Fibroblast of skin of back (primary cell): ENCODE results near the gene IFNA2. TPM values are rescaled to one million over a fixed set of nuclear protein-coding genes. Genes with fewer than 3 reads are reported as not detected.
A peak's percentile ranks its signal among the peaks of the same experiment; 100 is the strongest.
"Not testable (repeated sequence)": the region's sequence is repeated elsewhere in the genome, so short reads cannot be mapped to it uniquely, and the experiment has no call there.

Experiments
- DNase-seq: peaks from one replicate; pipeline ENCODE4 v3.0.0-alpha.2; 2013
- polyA plus RNA-seq, 2 experiments: library from polyadenylated mRNA; unstranded; fragments of 120-200 nt; gene quantifications; one replicate each; pipeline ENCODE4 v1.2.1, GENCODE V29; 2013; ENCODE audit not compliant: insufficient read length in 2 of 2

Gene IFNA2
- not detected for polyA plus RNA-seq (2013, experiment 1 of 2; ENCODE audit: insufficient read length)
- polyA plus RNA-seq (2013, experiment 2 of 2; ENCODE audit: insufficient read length) = not detected

DNA sequence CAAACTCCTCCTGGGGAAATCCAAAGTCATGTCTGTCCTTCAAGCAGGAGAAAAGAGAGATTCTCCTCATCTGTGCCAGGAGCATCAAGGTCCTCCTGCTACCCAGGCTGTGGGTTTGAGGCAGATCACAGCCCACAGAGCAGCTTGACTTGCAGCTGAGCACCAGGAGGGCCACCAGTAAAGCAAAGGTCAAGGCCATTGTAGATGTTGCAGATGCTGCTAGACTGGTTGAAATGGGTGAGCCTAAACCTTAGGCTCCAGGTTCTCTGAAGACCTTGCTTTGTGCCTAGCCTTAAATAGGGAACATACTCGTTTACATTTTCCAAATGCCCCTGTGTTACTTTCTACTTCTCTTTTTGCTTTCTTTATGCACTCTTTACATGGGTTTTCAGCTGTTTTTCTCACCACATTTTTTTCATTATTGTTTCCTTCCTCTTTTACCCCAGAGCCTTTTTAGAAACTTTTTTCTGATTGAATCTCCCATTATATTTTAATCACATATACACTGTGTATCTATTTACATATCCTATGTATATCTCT is at the start of gene IFNA2:
Gene IFNA2 (minus strand): TSS at position 268 of the 540 bp plus-strand sequence. CDS start 69 bp downstream, at position 199.
- no peak for DNase-seq

DNA sequence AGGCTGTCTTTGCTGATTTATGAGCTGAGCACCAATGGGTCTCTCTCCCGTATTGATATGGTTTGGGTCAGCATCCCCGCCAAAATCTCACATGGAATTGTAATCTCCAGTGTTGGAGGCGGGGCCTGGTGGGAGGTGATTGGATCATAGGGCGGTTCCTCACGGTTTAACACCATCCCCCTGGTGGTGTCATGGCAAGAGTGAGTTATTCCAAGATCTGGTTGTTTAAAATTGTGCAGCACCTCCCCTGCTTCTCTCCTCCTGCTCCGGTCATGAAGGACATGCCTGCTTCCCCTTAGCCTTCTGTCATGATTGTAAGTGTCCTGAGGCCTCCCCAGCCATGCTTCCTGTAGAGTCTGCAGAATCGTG is 49.8 kb upstream of the IFNA2 start:
- not testable (repeated sequence) for DNase-seq

DNA sequence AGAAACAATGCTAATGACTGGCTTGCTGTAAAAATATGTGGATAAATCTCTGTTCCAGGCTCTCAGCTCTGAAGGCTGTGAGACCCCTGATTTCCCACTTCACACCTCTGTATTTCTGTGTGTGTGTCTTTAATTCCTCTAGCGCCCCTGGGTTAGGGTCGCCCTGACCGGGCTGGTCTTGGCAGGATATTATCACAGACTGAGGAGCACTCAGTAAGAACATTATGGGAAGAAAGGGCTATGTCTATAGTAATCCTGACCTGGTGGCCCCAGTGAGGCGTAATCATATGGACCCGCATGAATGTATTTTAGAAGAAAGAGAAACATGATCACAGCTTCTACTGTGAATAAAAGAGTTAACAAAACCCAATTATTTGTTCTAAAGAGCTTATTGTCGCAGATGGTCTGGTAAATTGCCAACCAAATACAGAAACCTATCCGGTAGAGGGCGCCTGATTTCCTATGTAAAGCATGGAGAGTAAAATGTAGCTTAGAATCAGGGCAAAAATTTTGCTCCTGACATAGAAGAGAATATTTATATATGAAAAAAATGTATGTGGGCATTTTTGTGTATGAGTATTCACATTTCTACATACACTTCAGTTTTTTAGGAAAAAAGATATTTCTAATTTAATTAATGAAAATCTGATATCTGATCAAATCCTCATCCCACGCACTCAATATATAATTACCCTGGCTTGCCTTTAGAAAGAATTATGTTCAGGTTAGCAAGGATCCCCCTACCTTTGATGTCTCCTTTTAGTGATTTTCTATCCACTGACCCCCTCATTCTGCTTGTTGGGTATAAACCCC is 49.2 kb upstream of the IFNA2 start:
- peak; percentile 66 for DNase-seq

DNA sequence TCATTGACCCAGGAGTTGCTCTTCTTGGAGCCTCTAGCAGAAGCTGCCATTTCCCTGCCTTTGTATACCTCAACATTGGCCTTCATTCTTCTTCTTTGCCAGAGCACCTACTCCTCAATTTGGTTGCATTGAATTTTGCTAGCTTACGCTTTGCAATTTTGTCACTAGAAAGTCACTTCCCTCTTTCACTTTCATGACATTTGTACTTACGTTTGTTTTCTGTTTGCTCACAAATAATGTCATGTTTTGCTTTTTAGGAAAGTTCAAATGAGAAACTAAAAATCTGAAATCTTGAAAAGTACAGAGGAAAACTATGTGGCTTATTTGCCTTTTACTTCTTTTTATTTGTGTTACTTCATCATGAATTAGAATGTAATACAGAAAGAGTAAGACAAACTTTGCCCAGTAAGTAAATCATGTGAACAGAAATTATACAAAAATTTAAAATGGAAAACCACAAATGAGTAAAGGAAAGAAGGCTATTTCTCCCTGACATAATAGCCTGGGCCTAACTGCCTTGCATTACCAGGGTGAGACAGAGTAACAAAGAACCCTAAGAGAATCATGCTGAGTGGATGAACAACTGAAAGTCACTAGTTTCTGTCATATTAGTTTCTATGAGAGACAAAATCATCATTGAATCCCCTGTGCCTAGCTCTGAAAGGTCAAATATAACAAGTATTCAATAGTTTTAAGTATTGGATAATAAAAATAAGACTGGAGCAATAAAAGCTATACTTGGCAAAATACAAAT is 47.7 kb upstream of the IFNA2 start:
- no peak for DNase-seq

DNA sequence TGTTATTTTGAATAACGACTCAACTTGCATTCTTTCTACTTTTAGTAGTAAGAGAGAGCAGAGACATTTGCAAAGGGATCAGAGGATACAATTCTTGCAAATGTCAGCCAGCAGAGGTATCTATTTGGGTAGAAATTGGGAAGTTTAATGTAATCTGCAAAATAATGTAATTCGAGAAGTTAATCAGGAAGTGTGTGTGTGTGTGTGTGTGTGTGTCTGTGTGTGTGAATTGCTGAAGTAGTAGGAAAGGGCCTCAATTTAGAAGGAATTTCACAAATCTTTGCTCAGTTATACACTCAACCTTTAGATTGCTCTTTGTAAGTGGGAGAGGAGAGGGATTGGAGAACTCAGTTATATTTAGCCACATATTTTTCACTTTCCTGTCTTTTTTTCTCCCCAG is 44.0 kb upstream of the IFNA2 start:
- DNase-seq = no peak

DNA sequence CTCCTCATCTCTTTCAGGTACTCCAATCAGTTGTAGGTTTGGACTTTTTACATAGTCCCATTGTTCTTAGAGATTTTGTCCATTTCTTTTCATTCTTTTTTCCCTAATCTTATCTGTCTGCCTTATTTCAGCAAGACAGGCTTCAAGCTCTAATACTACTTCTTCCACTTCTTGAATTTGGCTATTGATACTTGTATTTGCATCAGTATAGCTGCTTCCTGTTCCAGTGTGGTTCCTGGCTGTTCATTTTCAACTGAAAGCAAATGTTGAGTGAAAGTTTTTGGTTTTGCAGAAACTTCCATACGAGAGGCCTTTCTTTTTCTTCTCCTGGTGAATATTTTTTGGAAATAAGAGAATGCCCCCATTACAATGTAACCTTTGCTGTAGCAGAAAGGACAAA is 43.0 kb upstream of the IFNA2 start:
- DNase-seq = no peak

DNA sequence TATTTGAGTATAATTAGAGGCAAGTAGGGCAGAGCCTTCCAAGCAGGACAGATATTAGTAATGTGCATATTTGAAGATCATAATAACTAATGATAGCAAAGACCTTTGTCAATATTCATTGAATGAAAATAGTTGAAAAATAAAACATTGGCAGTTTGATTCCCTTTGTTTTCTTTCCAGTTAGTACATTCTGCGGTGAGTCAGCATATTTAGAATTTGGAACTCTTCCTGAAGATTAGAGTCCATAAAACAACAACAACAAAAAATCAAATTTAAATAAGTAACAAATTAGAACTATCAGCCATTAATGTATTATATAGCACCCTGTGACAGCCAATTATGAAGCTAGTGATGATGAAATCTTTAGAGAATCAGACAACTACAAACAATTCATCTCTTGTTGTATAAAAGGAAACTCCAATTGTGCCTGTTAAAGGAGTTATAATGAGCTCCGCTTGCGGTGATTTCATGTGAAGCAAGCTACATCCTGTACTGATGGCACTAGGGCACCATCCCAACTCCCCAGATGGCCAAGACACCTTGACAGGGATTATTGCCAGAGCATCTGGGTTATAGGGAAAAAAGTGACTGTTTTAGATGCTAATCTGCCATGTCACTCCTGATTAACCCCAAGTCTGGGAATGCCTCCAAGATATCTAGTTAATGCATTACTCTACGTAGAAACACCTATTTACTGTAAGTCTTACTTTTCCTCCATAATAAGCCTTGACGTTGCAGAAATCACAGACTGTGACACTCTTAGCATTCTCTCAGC is 30.5 kb upstream of the IFNA2 start:
- no peak for DNase-seq

DNA sequence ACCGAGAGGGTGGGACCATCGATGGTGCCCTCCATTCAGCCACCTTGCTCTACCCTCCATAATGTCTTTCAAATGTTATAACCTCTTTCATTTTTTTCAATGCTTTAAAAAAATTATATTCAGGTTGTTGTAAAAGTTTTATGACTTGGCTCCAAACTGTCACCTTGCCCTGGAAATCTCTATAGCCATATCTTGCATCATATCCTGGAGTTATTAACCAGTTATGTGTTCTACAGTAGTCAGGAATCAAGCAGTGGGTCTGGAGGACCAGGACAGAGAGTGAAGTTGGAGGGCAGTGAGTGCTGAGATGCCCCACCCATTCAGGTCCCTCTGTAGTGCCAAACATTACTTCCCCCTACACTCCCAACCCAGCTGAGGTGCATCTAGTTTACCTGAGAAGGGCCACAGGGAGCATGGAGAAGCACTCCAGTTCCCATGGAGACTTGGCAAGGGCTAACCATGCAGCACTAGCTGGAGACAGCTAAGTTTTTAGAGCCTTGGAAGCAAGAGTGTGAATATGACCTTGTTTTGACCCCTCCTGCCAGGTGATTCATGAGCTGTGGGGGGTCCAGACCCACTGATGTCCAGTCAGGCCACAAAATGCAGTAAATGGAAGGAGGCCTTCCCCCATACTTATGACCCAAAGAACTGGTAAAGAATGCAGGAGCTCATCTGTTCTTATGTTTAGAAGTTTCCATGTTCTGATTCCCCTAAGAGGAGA is 29.2 kb upstream of the IFNA2 start:
- no peak for DNase-seq

DNA sequence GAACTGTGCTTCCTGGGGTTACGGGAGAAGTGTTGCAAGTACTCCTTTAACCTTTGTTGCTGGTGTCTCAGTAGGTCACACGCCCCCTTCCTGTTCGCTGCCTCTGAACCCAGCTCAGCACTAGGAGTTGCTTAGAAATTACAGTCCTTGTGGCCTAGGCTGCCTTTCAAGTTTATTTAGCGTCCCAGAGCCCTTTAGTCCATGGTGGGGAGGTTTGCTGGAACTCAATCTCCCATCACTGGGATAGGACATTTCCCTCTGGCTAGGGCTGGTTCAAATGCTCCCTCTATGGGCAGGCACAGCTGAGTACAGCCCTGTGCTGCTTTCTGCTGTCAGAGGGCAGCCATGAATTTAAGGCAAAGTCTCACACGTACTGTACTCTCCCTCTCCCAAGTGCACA is 28.4 kb upstream of the IFNA2 start:
- no peak for DNase-seq

DNA sequence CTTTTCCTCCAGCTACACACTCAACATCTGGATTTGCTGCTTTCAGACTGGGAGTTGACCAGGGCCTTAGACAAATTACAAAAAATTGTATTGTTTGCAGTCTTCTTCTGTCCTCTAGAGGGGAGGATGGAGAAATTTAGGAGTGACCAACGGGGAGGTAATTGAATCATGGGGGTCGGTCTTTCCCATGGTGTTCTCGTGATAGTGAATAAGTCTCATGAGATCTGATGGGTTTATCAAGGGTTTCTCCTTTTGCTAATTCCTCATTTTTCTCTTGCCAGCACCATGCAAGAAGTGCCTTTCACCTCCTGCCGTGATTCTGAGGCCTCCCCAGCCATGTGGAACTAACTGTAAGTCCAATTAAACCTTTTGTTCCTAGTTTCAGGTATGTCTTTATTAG is 28.0 kb upstream of the IFNA2 start:
- no peak for DNase-seq

DNA sequence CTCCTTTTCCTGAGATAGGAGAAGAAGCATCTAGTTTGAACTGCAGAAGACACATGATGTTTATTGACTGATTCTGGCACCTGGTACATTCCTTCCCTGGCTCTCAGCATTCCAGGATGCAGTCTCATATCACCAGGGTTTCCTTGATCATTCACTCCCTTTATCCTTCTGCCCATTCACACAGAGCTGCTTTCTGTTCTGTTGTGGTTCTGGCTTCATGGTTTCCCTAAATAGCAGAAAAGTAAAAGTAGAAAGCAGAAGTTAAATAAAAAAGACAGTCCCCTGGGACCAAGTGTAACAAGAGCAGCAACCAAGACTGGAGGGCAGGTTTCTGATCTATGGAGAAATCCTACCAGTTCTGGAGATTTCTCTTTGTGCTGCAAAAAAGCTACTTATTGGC is 26.9 kb upstream of the IFNA2 start:
- no peak for DNase-seq

DNA sequence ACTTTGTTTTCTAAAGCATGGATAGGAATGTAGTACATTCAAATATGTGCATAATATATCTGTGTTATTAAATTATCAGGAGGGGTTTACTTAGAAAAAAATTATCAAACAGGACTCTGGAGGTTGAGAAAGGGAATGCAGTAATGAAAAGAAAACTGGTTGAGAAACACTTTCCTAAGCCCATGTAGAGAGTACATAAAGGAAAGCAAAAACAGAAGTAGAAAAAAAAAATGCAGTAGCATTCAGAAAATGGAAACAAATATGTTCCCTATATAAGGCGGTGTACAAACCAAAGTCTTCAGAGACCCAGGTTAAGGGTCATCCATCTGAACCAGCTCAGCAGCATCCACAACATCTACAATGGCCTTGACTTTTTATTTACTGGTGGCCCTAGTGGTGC is 23.6 kb upstream of the IFNA2 start, which contains the start of gene IFNA8:
Gene IFNA8 (plus strand): TSS at position 301 of the 400 bp plus-strand sequence. CDS start 60 bp downstream, at position 361.
- no peak for DNase-seq

DNA sequence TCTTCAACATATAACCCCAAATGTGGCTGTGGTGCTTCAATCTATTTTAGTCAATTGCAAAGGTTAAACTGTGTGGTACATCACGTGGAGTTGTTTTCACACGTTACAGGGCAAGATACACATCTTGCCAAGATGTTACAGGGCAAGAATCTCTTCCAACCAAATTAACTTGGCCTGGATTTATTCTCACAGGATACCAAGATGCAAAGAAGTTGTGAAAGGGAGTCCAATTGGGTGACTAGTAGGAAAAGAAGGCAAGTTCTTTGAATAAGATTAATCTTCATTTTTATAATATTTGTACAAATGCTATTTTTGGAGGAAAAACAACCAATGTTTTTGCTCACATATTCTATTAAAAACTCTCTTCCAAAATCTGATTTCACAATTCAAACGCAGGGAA is 18.9 kb upstream of the IFNA2 start:
- DNase-seq = peak; percentile 13

DNA sequence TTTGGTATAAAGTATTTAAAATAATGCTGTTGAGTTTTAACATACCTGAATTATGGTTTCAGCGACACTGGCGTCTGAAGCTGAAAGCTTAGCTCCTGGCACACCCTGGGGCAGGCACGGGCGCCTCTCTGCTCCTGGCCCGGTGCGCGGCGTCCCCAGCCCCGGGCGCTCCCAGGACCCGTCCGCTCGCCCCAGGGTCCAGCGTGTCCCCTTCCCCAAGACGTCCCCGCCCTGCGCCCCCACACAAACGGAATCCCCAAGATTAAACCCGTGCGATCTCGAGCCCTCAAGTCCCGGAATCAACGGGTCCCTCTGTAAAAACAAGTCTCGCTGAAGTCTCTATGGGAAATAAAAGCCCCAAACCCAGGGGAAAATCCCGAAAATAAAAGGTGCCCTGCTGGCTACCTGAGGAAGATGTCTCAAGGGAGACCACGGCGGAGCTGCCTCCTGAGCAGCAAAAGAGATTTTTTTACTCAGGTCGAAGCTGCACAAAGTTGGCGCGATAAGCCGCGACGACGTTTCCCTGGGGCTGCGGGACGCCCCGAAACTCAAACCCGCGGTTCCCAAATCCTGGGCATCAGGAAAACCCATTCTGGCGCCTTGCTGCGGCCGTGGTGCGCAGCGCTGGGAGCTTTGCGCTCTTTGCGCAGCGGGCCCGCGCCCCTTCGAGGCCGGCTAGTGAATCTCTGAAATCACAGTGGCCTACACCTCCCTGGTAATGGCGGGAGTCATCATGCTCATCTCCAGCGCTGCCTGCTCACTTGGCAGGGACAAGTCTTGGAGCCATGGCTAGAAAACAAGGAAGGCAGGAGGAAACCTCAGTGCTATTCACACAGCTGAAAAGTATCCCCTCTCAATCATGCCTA is 17.4 kb upstream of the IFNA2 start:
- no peak for DNase-seq

DNA sequence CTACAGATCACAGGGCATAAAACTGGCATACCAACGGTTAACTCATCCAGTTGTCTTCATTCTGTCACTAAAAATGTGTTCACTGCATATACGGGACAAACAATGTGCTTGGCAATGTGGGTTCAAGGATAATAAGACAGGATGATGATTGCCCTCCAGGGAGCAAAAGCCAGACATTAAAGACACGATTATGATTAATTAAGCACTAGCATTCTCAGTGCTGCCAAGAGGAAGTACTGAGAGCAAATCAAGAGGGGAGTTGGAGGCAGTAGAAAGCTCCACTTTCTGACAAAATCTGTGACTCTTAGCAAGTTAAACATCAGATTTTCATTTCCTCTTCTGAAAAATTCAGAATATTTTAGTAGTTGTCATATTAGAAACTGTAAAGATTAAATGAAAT is 14.8 kb upstream of the IFNA2 start:
- DNase-seq = no peak

DNA sequence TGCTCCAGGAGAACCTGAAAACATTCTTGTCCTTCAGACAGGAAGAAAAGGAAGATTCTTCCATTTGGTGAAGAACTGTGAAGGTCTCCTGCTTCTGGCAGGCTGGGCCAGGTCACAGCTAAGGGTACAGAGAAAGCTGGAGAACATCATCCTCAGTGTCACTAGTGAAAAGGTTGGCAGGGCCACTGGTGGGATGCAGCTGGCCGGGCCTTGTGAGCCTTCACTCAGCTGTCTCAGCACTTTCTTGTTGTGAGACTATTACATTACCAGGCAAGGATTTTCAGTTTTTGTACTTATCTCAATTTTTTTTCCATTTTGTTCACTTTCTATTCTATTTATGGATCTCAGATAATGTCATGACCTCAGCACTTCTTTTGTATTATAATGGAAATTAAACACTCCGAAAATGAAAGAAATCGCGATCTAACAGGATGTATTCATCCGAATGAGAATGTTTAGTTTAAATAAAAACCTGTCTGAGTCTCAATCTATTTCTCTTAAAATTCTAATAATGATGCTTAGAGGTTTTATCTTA is 13.8 kb upstream of the IFNA2 start:
- DNase-seq = no peak

DNA sequence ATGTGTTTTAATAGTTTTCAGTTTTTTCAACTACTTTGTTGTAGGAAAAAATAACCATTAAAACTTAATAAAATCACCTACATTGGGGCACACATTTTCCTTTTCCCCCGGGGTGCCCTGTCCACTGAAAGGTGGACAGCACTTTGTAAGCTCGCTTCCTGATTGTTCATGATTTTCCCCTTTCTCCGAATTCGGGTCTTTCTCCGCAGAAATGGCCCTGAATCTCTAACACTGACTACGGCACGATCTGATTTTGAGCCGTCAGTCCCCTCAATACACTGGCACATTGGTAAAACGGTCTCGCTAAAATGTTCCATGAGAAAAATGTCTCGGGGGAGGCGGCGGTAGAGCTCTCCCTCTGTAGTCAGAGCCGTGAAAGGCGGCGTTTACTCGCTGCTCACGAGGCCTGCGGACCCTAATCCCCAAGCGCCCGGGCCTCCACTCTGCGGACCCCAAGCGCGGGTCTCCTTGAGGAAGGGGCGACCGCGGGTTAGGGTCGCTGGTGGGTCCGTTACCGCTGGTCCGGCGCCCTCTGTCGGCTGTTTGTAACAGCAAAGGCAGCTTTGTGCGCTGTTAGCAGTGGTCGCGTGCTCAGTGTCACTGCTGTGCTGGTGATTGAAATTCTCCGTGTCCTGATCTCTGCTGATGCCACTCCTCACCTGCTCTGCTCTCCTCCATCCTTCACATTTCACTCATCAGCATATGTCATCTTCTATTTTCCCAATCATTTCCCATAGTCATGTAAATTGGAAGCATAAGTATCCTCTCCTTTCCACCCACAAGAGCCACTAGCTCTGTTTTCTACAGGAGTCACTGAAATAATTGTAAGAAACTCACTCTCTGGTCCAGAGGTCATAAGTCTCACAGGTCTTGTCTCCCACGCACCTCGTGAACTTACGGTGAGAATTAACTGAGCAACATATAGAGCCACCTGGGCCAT is 10.8 kb upstream of the IFNA2 start:
- peak; percentile 25 for DNase-seq

DNA sequence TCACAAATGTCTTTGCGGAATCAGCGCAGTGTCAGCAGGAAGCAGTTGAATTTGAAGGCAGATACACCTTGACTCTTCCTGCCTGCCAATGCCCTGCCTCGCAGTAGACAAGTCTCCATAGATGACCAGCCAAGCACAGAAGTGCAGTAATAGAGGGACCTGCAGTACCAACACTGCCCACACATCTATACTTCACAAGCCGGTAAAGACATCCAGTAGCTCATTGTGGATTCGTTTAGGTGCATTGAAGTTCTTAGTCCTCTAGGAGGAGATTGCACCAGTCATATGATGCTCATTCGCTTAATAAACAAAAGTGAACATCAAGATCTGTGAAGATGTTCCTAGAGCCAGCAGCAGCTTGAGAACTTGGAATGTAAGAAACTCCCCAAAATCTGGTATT is 7.1 kb upstream of the IFNA2 start:
- DNase-seq = peak; percentile 11

DNA sequence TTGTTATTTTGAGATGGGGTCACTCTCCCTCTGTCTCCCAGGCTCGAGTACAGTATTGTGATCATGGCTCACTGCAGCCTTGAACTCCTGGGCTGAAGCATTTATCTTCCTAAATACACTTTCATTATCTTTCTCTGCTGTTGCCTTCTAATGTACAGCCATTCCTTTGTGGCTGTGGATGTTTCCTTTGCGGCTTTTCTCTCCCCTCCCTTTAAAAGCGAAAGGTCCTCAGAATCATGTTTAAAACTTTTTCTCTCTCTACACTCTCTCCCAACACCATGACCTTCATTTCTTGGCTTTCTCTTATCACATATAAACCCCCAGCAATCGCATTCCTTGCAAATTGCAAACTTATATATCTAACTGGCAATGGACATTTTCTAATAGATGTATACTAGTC is 1.6 kb downstream of the IFNA2 start:
- no peak for DNase-seq
